HG02642 (cell line): ENCODE measurements around the gene ZNF514.
A peak's percentile ranks its signal among the peaks of the same experiment; 100 is the strongest.
"Not testable (repeated sequence)": the region's sequence is repeated elsewhere in the genome, so short reads cannot be mapped to it uniquely, and the experiment has no call there.

ENCODE experiments used
- ATAC-seq: cut with Tn5 transposase; IDR thresholded peaks from one replicate; pipeline ENCODE4 v1.9.1; 2021; ENCODE audit warnings: mild to moderate bottlenecking; ENCODE audit not compliant: unreplicated experiment, poor library complexity

The ZNF514 gene

GRCh38 chr2:95159690-95160449 lies at the start of gene ZNF514:
Gene ZNF514, minus strand, starts transcription at chr2:95159848. Its CDS starts 6,595 bp downstream, at chr2:95153253.
- ATAC-seq = peak; percentile 90

- no peak for ATAC-seq
Measured at GRCh38 chr2:95208106-95208505, 48.5 kb upstream of the ZNF514 start.

- peak; percentile 97 for ATAC-seq
Measured at GRCh38 chr2:95207111-95207961, 47.7 kb upstream of the ZNF514 start, which contains the start of gene ZNF892. Gene ZNF892, plus strand, starts transcription at chr2:95207521. Its CDS starts 295 bp downstream, at chr2:95207816.

GRCh38 chr2:95206096-95206495 lies 46.4 kb upstream of the ZNF514 start:
- ATAC-seq = no peak

- ATAC-seq = no peak
Measured at GRCh38 chr2:95204396-95204795, 44.7 kb upstream of the ZNF514 start.

- ATAC-seq = no peak
Measured at GRCh38 chr2:95203911-95204310, 44.3 kb upstream of the ZNF514 start.

GRCh38 chr2:95192956-95193355 lies 33.3 kb upstream of the ZNF514 start:
- ATAC-seq = not testable (repeated sequence)

GRCh38 chr2:95185973-95186372 lies 26.3 kb upstream of the ZNF514 start:
- no peak for ATAC-seq

- ATAC-seq = no peak
Measured at GRCh38 chr2:95185197-95185596, 25.5 kb upstream of the ZNF514 start.

GRCh38 chr2:95181774-95182173 lies 22.1 kb upstream of the ZNF514 start:
- no peak for ATAC-seq

GRCh38 chr2:95179451-95179850 lies 19.8 kb upstream of the ZNF514 start:
- no peak for ATAC-seq

GRCh38 chr2:95174031-95174542 lies 14.4 kb upstream of the ZNF514 start:
- ATAC-seq = no peak

GRCh38 chr2:95171902-95172301 lies 12.3 kb upstream of the ZNF514 start:
- ATAC-seq = no peak

- no peak for ATAC-seq
Measured at GRCh38 chr2:95166065-95166763, 6.6 kb upstream of the ZNF514 start.

GRCh38 chr2:95165371-95166064 lies 5.9 kb upstream of the ZNF514 start, which contains the start of gene ZNF2:
Gene ZNF2, plus strand, starts transcription at chr2:95165809. Its CDS starts 10,418 bp downstream, at chr2:95176227.
- ATAC-seq = peak; percentile 98

GRCh38 chr2:95165030-95165370 lies 5.4 kb upstream of the ZNF514 start:
- peak; percentile 11 for ATAC-seq

GRCh38 chr2:95158891-95159619 lies 593 bp downstream of the ZNF514 start:
- ATAC-seq = peak; percentile 57

- ATAC-seq = no peak
Measured at GRCh38 chr2:95158441-95158840, 1.2 kb downstream of the ZNF514 start.

GRCh38 chr2:95149397-95149984 lies 10.2 kb downstream of the ZNF514 start:
- no peak for ATAC-seq
